ENCODE measurements around the gene CNTN1.

DNA sequence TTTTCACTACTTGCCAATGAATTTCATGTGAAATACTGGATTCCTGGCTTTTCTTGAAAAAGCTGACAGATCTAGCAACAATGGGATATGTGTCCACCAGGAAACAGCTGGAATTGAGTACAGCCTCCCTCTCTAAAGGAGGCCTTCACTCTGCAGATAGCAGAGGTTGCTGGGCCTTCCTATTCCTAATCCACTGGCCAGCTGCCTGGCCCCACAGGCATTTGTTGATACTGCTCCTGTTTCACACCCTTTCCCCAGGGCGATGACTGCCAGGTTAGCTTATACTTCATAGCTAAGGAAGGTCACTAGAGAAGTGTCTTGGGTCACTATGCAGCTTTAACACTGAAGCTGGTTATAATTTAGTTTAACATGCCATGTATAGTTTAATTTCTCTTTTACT is 408.3 kb downstream of the CNTN1 start:
- TF ChIP-seq POLR2A (IDR thresholded peaks at IDR 0.05; ENCODE audit: low read length) (no peak), GATA1 (IDR thresholded peaks at IDR 0.05; ENCODE audit: low read depth, low read length) (no peak)
